DMS53 (cell line): ENCODE measurements around the gene MN1.

Source experiments
- DNase-seq: peaks from one replicate; lab custom pipeline; 2025; lab: John Stamatoyannopoulos, UW

MN1 gene

DNA sequence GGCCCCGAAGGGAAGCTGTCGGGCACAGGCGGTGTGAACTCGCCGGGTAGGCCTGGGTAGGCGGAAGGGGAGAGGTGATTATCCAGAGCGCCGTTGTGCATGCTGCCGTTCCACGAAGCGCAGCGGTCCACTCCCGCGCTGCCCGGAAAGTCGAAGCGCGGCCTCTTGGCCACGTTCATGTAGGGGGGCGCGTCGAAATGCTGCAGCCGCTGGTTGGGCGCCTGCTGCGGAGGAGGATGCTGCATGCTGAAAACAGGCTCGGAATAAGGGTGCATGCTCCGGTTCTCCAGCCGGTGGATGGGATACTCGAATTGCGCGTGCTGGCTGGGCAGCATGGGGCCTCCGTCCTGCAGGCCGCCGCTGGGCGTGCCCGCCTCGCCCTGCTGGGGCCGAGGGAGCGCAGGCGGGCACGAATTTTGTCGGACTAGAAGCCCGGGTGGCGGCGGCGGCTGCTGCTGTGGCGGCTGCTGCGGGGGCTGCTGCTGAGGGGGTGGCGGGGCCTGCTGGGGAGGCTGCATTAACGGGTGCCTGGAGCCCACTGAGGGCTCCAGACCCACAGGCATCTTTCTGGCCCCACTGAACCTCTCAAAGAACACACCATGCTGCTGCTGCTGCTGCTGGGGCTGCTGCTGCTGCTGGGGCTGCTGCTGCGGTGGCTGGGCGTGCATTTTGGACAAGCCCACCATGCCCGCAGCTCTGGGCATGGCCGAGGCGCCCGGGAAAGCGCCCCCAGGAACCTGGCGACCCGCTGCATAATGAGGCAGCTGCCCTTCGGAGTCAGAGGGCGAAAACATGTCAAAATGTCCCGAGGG, 2.3 kb downstream of the MN1 start:
- peak; percentile 9 for DNase-seq

DNA sequence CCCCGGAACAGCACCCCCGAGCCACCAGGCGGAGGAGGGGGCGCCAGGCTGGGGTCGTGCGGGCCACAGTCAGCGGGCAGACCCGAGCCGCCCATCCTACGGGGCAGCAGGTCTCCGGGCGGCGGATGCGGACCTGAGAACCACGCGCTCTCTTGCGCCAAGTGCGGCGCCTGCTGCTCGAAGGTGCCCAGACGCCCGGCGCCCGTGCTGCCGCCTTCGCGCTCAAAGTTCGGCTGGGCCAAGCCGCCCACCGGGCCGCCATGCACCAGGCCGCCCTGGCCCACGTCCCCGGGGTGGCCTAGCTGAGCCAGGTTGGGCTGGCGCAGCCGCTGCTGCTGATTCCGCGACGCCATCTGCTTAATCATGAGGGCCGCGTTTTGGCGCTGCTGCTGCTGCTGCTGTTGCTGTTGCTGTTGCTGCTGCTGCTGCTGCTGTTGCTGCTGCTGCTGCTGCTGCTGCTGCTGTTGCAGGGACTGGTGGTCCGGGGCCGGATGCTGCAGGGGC, 3.0 kb downstream of the MN1 start:
- DNase-seq = no peak

DNA sequence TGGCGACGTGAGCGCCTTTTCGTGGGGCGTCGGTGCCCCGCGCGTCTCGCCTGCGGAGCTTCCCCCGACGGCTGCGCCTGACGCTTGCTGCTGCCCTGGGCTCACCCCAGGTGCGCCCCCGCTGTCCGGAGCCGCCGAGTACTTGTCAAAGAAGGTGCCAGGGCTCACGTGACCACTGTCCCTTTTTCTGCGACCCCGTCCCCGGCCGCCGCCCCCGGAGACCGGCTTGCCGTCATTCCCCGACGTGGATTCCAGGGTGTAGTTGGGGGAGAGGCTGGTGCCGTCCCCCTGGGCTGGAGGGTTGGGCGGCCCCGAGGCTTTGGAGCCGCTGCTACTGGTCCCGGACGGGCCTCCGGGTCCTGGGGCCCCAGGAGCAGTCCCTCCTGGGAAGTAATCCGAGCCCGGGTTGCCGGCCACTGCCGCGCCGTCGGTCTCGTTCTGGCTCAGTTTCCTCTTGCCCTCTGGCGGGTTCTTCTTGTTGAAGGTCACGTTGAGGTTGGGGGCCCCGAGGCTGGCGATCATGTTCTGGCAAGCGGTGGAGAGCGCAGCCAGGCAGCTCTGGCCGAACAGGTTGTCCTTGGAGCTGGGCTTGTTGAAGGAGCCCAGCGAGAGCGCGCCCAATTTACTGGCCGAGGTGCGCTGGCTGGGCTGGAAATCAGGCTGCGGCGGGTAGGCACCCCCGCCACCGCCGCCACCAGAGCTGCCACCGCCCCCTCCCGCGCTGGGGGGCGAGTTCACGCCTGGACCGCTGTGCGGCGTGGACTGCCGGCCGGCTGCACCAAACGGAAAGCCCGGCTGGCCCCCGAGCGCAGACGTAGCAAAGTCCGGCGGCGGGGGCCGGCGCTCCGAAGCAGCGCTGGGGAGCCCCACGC, 3.8 kb downstream of the MN1 start:
- no peak for DNase-seq

DNA sequence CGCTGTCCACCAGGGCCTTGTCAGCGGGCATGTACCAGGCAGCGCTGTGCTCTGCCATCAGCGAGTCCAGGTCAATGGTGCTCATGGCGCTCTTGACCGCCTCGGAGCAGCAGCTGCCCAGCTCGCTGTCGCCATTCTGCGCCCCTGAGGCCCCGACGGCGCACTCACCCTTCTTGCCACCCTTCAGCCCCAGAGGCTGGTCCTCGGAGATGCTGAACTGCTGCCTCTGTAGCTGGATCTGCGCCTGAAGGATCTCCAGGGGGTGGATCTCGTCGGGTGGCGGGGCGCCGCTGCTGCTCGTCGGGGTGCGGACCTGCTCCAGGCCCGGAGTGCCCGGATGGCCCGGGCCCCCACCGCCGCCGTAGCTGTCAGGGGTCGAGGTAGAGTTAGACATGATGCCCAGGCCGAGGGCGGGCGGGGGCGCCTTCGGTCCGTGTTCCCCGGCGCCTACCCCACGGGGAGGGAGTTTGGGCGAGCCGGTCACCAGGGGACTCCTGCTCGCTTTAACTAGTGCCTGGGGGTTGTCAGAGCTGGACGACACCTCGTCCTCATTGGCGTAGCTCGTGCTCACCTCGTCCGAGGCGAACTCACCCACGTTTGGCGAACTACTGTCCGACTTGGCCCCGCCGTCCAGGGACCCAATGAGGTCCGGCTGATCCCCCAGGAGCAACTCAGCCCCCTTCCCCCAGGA, 4.6 kb downstream of the MN1 start:
- no peak for DNase-seq

DNA sequence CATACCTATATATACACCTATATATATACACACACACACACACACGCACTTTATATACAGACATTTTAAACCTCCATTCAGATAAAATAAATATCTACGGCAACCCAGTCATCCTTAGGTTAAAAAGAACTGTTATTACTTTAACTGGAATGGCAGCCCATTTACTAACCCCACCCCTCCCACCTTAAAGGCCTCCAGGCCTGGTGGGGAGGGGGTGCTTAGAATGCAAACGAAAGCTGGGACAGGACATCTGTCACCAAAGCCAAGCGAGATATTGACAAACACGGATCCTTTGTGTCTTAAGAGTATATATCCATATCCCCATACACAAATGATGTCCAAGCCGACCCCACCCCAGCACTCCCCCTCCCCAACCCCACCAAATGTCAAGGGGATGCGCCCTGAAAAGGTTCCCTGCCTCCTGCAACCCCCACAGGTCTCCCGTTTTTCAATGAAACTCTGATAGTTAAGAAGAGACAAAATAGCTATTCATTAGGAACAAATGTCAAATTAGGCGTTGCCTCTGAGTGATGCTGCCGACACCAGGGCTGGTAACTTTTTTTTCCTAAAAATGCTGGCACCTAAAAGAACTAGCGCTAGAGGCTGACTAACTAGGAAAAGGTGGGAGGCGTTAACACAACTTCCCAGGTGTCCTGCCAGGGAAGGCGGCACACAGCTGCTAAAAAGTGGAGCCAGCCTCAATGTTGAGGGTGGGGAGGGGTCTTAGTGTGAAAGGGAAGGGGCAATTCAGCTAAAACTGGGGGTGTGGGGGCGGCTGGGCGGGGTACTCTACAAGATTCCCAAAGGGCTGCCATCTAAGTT, 5.6 kb downstream of the MN1 start:
- DNase-seq = no peak

DNA sequence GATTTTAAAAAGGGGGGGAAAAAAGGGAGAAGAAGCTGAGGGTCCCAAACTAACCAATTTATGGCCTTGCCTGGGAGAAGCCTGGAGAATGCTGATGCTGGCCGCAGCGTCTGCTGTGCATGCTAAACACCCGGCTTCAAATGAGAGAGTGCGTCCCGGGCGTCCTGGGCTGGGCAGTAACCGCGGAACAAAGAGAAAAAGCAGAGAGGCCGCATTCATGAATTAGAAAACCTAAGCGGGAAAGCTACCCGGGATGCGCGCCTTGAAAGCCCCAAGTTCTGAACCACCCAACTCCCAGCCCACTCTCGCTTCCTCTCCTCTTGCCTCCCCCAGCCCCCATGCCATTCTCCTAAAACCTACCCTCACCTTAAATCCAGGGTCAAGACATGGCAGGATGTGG, 6.5 kb downstream of the MN1 start:
- no peak for DNase-seq

DNA sequence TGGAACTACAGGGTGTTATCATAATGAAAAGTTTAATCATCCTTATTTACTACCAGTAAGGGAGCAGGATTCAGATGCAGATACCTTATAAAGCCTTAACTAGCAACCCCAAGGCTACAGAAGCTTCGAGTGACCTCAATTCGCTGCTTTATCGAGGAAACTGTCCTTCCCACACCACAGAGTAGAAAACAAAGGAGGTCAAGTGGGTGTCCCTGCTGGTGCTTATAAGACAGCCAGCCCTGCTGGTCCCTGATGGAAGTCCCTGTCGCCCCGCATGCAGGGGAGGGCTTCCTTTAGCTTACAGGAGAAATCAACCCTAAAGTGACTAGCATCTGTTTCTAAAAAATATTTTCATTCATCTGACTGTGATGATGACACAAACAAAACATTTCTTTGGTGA, 7.3 kb downstream of the MN1 start:
- DNase-seq = no peak

DNA sequence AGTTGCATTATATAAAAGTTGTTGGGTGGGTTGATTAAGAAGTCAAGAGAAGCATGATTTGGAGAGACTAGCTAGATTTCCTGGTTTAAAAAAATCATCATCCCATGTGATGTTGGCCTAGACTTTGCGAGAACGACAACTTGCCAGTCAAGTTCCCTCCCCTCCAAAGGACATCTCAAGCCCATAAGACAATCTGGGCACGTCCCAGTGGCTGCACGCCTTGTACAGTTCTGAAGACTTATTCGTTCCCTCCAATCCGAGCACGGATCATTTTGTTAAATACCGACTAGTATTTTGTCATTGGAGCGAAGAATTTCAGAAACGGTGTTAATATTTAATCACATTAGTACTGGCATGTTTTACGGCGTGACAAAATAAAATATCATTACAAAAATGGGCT, 8.0 kb downstream of the MN1 start:
- no peak for DNase-seq

DNA sequence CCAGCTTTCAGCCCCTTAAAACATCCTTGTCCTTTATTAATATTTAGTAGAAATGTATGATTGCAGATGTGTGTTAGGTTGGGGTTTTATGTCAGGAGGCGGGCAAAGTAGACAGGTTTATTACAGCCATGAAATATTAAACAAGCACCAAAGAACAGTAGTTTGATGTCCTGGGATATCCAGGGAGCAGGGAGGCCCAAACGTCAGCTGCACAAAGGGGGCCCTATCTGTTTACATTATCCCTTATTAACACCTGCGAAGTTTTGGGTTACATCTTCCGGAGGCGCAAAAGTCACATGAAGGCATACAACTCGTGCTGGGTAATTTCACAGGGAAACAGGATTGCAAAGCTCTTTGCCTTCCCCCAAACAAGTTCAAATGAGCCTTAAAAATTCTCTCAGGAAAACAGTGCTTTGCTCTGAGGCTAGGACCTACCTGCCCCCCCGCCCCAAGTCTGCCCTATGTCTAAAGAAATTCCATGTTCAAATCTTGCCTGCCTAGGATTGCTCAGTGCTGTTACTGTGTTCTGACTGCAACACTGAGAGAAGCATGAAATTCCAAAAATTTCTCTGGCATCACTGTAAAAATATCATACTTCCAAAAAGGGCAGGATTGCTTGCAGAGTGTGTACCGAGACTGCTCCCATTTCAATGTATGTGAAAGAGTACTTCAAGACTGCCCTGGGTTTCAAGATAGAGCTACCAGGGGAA, 8.9 kb downstream of the MN1 start:
- no peak for DNase-seq

DNA sequence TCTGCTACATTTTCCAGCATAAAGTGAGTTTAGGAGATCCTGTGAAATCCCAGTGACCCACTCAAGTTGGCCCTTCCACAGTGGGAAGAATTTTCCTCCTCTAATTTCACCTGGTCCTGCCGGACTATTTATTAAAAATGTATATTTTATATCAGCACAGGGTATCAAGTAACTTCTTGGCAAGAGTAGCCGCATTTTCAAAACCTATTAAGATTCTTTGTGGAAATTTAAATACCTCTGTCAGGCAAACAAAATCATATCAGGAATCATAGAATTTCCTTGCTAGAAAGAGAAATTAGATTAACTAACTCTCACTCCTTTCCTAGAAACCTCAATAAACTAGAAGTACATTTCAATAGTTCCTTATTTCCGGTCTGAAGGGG, 9.7 kb downstream of the MN1 start:
- no peak for DNase-seq

DNA sequence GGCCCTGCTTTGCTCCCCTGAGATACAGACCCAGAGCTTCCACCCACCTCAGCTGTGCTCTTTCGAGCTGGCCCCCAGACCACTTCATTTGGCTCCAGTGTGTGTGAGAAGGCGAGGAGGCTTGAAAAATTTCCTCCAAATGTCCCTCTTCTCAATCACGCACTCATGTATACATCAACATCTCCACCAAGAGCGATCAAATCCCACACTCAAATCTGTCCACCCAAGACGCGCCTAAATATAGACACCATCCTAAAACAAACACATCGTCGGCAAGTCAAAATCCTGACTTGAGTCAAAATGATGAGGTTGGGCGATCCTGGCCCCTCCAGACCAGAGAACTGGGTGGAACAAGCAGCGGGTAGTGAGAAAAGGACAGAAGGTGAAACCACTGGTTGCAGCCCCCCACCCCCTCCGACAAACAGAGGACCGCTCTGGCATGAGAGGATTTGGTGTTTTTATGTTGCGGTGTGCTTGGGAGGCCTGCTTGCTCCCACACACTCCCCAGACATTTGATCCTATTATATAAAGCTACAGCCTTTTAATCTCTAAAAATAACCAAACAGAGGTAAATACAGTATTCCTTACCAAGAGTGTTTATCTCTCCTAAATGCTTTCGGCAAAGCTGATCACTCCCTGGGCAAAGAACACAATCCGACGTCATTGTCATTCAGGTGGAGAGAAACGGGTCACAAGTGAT, 10.2 kb downstream of the MN1 start:
- DNase-seq = no peak

DNA sequence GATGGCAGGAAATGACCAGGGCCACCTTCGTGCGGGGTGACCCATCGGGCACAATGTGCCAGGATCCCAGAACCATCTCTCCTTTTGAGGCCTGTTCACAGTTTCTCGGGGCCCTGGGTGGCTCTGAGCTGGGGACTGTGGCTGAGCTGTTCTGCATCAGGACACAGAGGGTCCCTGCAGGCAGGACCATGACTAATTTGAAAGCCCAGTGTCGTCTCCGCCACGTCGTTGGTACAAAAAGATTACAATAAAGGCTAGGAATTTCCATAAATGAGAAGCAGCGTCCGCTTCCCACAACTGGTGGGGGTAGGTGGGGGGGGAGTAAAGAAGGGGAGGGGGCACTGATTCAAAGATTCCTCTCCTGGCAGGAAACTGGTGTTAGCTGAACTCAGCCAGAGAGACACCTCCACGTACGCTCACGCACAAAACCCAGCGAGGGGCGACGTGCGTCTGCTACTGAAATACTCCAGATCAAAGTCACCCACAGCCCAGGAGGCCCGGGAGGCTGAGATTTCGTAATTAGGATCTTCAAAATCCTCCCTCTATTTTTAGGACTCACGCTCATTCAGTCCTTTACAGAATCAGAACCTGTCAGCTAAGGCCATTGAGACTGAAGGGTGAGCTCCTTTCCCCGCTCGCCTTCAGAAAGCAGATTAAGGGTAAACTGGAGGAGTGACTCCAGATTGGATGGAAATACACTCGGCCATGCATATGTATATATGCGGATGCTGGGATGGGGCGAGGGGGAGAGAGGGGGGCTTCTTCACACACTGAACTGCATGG, 11.0 kb downstream of the MN1 start:
- no peak for DNase-seq

DNA sequence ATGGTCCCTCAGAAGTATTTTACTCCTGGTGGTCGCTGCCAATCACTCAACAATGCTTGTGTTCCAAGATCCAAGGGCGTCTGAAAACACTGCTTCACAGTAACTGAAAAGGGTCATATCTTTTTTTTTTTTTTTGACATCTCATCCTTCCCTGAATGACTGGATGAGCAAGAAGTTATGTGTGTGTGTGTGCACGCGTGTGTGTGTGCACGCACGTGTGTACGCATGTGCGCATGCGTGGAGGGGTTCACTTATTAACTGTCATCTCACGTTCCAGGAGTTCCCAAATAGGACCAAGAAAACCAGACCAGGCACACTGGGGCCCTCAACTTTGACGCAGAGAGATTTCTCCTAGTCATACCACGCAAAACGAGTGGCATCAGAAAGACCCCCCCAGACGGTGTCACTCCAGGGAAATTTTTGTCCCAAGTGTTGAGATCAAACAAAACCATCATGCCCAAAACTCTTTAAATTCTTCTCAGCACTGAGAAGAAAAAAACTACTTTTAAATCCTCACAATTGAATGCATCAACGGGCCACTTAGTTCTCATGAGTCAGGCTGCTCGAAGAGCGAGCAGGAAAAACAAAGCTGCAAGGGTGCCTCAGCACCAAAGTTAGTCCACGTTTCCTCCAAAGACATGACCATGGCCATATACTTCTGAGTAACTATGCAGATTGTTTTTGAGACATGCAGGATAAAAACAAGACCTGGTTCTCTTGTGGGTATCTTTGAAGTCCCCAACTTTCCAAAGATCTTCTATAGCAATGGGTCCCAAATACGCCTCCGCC, 12.9 kb downstream of the MN1 start:
- no peak for DNase-seq

DNA sequence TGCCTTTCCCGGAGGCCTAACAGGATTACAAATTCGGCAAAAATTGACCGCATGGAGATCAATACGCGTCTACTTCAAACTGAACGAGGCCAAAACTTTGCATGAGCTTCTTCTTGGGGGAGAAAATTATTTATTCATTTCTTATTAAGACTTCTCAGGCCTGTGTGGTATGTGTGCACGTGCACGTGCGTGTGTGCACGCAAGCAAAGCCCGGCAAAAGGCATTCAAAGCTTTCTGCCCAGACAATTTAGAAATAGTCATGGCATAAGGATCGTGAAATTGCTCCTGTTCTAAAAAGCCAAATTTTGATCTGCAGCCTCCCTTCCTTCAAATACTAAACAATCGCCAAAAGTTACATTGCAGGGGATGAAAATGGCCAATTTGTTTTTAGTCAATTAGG, 14.6 kb downstream of the MN1 start:
- no peak for DNase-seq

DNA sequence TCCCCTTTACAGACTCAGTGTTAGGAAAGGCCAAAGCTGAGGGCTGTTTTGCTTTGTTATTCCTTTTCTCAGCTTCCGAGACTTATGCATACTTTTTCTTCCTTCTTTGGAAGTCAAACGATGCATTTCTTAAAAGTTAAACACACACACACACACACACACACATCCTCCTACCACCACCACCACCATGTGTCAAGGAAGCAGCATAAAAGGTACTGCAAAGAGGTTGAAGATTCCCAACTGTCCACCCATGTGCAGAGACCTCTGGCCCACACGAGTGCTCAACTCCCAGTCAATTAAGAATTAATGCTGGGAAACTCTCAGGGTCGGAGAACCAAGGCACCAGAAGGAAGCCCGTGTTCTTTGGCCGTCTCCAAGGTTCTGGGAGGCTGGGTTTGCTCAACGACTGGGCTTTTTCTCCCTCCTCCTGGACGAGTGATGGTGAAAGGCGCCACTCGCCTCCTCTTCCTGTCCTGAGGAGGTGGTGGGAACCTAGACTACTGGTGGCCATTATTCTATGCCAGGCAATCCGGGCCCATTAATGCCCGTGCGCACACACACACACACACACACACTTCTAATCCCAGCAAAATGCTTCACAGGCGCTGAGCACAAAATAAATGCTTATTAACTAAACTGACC, 15.1 kb downstream of the MN1 start:
- no peak for DNase-seq

DNA sequence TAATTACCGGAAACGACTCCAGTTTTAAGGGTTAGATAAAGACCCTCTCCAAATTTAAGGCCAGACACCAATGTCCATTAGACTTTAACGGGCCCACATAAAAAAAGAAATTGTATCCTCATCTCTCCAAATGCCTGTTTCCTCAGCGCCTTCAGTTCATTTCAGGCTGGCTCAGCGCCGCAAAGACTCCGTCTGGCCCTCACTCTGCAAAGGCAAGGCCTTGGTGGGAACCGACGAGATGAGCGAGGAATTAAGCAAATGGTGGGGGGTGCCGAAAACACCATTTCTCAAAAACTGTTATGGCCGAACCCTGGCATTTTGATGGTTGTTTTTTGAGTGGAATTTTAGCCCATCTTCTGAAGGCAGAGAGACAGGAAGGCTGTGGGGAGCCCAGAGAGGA, 15.7 kb downstream of the MN1 start:
- DNase-seq = no peak

DNA sequence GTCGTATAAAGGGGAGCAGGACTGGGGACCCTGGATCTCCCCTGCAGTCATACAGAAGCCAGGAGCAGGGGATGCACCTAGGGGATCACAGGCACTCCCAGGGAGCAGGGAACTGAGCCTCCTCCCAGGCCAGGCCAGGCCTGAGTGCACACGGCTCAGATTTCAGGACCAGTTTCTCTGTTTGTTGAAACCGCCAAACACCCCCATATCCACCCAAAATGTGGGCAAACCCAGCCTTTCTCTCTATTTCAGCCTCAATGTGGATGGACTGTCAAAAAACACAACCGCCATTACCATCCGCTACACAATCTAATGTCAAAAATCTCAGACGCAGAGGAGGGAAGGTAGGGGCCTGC, 17.5 kb downstream of the MN1 start:
- DNase-seq = no peak

DNA sequence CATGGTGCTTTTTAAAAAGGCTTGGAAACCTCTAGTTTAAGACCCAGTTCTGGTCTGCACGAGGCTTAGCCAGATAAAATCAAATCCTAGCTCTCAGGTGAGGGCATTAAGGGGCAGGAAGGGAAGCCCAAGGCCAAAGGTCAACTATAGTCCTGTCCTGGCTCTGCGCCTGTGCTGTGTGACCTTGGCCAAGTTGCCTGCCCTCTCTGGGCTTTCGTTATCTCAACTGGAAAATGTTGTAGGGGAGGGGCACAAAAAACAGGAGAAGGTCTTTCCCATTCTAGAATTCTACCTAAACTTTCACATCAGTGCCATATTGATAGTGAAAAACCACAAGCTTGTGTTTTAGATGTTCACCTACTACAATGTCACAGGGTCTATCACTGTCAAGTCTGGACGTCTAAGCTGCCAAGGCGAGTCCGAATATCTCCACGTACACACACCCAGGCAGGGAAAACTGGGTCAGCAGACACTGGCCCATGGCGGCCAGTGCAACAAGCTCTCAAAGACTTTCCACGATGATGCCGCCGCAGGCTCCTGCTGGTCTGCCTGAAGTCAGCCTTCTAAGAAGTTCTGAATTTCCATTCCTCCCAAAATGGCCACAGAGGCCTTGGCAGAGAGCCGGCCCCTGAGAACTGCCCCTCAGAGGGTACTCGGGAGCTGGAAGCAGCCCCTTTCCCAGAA, 18.0 kb downstream of the MN1 start:
- no peak for DNase-seq
